Osteocyte (in vitro differentiated cells): ENCODE data around the gene CCDC150. TPM values are rescaled to one million over a fixed set of nuclear protein-coding genes. Genes with fewer than 3 reads are reported as not detected.

Source experiments
- DNase-seq: peaks from one replicate; pipeline ENCODE4 v3.0.0; 2021; ENCODE audit warnings: mixed read lengths; ENCODE audit not compliant: unreplicated experiment; ENCODE audit errors: extremely low spot score
- H3K27ac Mint-ChIP-seq: one replicate; pipeline ENCODE4 v1.8.0; 2021; ENCODE audit warnings: mild to moderate bottlenecking, mixed read lengths; ENCODE audit not compliant: unreplicated experiment
- H3K27me3 Mint-ChIP-seq: one replicate; pipeline ENCODE4 v1.8.0; 2021; ENCODE audit warnings: mixed read lengths; ENCODE audit not compliant: unreplicated experiment
- H3K36me3 Mint-ChIP-seq: one replicate; pipeline ENCODE4 v1.8.0; 2021; ENCODE audit warnings: mixed read lengths; ENCODE audit not compliant: unreplicated experiment
- H3K4me1 Mint-ChIP-seq: one replicate; pipeline ENCODE4 v1.8.0; 2021; ENCODE audit warnings: mixed read lengths; ENCODE audit not compliant: unreplicated experiment
- H3K4me3 Mint-ChIP-seq: one replicate; pipeline ENCODE4 v1.8.0; 2021; ENCODE audit warnings: mild to moderate bottlenecking, moderate library complexity, mixed read lengths; ENCODE audit not compliant: unreplicated experiment
- H3K9me3 Mint-ChIP-seq: one replicate; pipeline ENCODE4 v1.8.0; 2021; ENCODE audit warnings: mixed read lengths; ENCODE audit not compliant: unreplicated experiment
- CTCF ChIP-seq: fragments of 200-600 bp; sonication (generic); IDR thresholded peaks from 2 replicates; pipeline ENCODE4 v1.5.0; 2021; ENCODE audit warnings: antibody characterized with exemption, mild to moderate bottlenecking, moderate library complexity
- total RNA-seq: library from RNA; stranded (reverse); gene quantifications from 2 replicates; pipeline ENCODE4 v1.2.1, GENCODE V29; 2021

CCDC150 gene
- total RNA-seq, 1 donor from 2014 or later: 6.1 TPM

- peaks cover 19% of the 10 kb centered on the region for H3K9me3 Mint-ChIP-seq
These were observed 103.7 kb downstream of the CCDC150 start for GRCh38 chr2:196743165-196743564.

GRCh38 chr2:196745711-196746110 lies 106.2 kb downstream of the CCDC150 start:
- no peak overlapping the region for H3K27ac Mint-ChIP-seq
- H3K36me3 Mint-ChIP-seq: no peaks in the 10 kb centered on the region
- H3K27me3 Mint-ChIP-seq: no peaks in the 10 kb centered on the region
- no peak for DNase-seq
- no peak overlapping the region for H3K4me3 Mint-ChIP-seq
- H3K4me1 Mint-ChIP-seq: no peaks in the 10 kb centered on the region
- no peaks in the 10 kb centered on the region for H3K9me3 Mint-ChIP-seq
- no peak for TF ChIP-seq CTCF

More at GRCh38 chr2:196743165-196743564, 103.7 kb downstream of the CCDC150 start:
- H3K27ac Mint-ChIP-seq: no peak overlapping the region
- H3K27me3 Mint-ChIP-seq: no peaks in the 10 kb centered on the region
- TF ChIP-seq CTCF: no peak
- no peak for DNase-seq
- peaks cover 14% of the 10 kb centered on the region for H3K36me3 Mint-ChIP-seq
- H3K4me1 Mint-ChIP-seq: no peaks in the 10 kb centered on the region
- no peak overlapping the region for H3K4me3 Mint-ChIP-seq

- Mint-ChIP-seq H3K4me3 (no peak overlapping the region), H3K4me1 (peaks cover 2% of the 10 kb centered on the region), H3K9me3 (no peaks in the 10 kb centered on the region), H3K36me3 (peaks cover 2% of the 10 kb centered on the region), H3K27me3 (no peaks in the 10 kb centered on the region), H3K27ac (no peak overlapping the region)
- no peak for TF ChIP-seq CTCF
- DNase-seq: no peak
These were observed 107.9 kb downstream of the CCDC150 start for GRCh38 chr2:196747400-196747799.

GRCh38 chr2:196748123-196748522 lies 108.6 kb downstream of the CCDC150 start:
- H3K4me3 Mint-ChIP-seq: no peak overlapping the region
- TF ChIP-seq CTCF: no peak
- no peak for DNase-seq
- H3K9me3 Mint-ChIP-seq: peaks cover 1% of the 10 kb centered on the region
- H3K36me3 Mint-ChIP-seq: peaks cover 2% of the 10 kb centered on the region
- no peak overlapping the region for H3K27ac Mint-ChIP-seq
- peaks cover 2% of the 10 kb centered on the region for H3K4me1 Mint-ChIP-seq
- H3K27me3 Mint-ChIP-seq: no peaks in the 10 kb centered on the region

GRCh38 chr2:196750291-196750923 lies 110.9 kb downstream of the CCDC150 start:
- DNase-seq: no peak
- peaks cover 7% of the 10 kb centered on the region for H3K36me3 Mint-ChIP-seq

More at GRCh38 chr2:196750291-196750923, 110.9 kb downstream of the CCDC150 start:
- no peak overlapping the region for H3K4me3 Mint-ChIP-seq
- H3K4me1 Mint-ChIP-seq: peaks cover 2% of the 10 kb centered on the region
- no peaks in the 10 kb centered on the region for H3K27me3 Mint-ChIP-seq
- no peak overlapping the region for H3K27ac Mint-ChIP-seq
- no peak for TF ChIP-seq CTCF
- peaks cover 19% of the 10 kb centered on the region for H3K9me3 Mint-ChIP-seq
